Measurements from ENCODE around the gene TMEM138.

The TMEM138 gene

GRCh38 chr11:61342207-61342803 is 19.9 kb upstream of the TMEM138 start:
- no peak for DNase-seq

DNA sequence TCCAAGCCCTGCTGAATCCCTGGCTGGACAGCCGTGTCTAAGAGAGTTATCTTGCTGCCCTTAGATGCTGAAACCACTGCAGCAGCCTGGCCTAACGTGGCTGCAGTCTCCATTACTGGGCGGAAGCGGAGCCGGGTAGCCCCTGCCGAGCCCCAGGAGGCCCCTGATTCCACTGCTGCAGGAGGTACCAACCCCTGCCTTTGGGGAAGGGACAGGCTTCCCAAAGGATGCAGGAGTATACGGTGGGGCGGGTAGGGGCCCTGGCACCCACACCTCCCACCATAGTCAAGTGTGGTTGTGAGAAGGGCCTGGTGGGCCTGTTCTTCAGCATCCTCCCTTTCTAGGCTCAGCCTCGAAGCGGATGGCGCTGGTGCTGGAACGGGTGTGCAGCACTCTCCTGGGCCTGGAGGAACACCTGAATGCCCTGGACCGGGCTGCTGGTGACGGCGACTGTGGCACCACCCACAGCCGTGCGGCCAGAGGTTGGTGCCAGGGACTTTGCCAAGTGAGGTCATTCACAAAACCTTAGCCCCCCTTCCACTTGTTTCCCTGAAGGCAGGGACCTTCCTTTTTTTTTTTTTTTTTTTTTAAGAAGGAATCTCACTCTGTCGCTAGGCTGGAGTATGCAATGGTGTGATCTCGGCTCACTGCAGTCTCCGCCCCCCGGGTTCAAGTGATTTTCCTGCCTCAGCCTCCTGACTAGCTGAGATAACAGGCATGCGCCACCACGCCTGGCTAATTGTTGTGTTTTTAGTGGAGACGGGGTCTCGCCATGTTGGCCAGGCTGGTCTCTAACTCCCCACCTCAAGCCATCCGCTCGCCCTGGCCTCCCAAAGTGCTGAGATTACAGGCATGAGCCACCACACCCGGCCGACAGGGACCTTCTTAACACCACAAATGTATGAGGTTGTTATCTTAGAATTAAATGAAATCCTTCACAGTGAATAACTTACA is 18.1 kb upstream of the TMEM138 start:
- DNase-seq = no peak

DNA sequence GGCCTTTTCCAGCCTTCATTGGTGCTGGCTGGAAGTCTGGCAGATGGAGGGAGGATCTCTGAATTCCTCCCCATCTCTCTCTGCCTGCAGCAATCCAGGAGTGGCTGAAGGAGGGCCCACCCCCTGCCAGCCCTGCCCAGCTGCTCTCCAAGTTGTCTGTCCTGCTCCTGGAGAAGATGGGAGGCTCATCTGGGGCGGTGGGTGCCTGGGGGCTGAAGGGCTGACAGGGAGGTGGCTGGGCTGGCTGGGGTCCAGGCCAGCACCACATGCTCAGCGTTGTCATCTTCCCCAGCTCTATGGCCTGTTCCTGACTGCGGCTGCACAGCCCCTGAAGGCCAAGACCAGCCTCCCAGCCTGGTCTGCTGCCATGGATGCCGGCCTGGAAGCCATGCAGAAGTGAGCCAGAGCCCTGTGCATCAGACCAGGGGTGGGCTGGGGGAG is 17.0 kb upstream of the TMEM138 start:
- no peak for DNase-seq

DNA sequence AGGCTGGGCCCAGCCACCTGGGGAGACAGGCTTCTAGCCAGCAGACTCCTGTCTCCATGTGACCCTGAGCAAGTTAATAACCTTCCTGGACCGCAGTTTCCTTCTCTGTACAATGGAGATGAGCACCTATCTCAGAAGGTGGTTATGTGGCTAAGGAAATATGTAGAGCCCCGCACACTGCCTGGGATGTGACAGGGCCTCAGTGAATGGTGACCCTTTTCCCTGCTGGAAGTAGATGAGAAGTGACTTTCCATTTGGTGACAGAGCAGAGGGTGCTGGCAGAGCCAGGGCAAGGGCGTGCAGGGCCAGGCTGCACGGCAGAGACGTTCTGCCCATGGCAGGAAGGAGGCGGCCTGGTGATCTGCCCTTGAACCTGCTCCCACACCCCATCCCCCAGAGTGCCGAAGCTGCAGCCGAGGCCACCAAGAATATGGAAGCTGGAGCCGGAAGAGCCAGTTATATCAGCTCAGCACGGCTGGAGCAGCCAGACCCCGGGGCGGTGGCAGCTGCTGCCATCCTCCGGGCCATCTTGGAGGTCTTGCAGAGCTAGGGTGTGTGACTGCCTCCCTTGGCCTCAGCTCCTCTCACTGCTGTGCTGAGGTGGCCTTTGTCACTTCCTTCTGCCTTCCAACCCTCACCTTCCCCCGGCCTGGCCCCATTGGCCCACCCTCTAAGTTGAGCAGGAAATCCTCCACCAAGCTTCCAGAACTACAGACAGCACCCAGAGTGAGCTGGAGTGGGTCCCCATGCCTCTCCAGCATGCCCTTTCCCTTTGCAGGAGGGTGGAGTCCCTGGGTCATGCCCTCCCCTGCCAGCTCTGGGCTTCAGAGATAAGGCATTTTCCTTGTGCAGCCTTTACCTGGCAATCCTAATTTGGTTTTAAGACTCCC is 16.0 kb upstream of the TMEM138 start:
- no peak for DNase-seq

DNA sequence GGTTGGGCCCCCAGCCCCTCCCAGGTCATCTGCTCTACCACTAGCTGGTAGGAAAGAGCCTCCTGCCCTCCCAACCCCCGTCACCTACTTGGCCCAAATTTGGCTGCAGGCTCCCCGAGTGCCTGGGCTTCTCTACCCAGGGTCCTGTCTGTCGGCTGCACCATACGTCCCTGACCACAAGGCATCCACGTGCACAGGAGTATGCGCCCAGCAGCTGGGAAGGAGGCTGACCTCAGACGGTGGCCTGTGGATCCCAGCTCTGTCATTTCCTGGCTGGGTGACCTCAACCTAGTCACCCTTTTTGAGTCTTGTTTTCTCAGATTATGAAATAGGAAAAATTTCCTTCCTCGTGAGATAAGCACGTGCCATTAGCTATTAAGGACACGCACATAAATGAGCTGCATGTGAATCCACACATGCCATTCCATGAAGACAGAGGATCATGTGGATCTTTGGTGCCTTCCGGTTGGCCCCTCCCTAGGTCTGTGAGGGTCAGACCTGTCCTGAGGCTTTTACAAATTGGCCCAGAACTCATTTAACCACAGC is 14.2 kb upstream of the TMEM138 start:
- DNase-seq = no peak

- no peak for DNase-seq
These were observed 12.9 kb upstream of the TMEM138 start for GRCh38 chr11:61349189-61349751.

GRCh38 chr11:61349916-61350315 is 12.3 kb upstream of the TMEM138 start:
- DNase-seq = no peak

- DNase-seq = no peak
These were observed 11.8 kb upstream of the TMEM138 start for GRCh38 chr11:61350336-61350735.

DNA sequence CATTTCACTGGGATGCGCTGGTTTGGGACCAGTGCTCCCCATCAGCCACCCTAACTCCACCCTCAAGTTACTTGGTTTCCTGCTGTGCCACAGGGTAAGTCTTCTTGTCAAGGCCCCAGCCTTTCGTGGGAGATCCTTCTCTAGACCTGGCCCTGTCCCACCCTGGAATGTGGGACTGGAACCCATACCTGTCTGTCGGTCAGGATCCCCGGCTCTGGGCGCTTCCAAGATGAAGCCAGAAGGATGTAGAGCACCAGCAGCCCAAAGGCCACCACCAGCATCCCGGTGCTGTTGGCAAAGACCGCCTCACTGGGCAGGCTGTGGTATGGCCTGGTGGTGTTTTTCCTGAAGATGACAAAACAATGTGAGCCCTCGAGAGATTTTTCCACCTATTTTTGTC is 11.4 kb upstream of the TMEM138 start:
- DNase-seq = no peak

DNA sequence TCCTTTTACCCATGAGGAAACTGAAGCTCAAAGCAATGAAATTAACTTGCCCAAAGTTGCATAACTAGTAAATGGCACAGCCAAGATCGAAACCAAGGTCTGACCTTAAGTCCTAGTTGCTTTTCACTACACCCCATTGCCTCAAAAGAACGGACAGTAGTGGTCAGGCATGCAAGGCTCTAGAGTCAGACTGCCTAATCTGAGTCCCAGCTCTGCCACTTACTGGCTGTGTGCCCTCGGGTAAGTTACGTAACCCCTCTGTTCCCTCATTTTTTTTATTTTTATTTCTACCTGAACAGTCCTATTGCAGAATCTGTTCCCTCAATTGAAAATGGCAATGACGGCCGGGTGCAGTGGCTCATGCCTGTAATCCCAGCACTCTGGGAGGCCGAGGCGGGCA is 10.1 kb upstream of the TMEM138 start:
- DNase-seq = no peak

- no peak for DNase-seq
These were observed 8.8 kb upstream of the TMEM138 start for GRCh38 chr11:61353131-61354067.

- DNase-seq = no peak
These were observed 8.0 kb upstream of the TMEM138 start for GRCh38 chr11:61354208-61354607.

- DNase-seq = no peak
These were observed 5.5 kb upstream of the TMEM138 start for GRCh38 chr11:61356706-61357105.

DNA sequence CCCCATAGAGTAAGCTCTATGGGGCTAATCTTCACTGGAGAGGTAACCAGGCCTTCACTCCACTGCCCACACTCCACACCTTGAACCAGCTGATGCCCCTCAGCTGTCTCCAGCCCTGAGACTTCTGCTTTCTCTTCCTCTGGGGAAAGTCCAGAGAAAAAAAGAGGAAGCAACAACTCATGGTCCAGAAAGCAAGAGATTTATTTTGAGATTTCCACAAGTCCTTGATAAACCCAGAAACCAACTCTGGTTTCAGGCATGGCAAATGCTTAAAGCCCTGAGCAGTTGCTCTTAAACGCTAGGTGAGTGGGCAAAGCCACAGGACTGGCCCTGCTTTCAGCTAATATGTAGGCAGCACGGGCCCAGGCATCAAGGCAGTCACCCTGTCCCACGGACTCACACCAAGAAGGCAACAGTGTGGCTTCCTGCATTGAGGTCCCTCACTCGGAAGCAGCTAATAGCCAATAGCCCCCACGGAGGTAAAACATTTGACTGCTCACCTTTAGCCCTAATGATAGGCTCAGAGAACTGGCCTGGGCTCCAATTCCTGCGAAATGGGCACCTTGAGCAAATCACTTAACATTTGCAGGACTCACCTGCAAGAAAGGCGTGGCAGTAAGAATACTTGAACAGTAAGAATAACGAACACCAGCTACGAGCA is 4.8 kb upstream of the TMEM138 start:
- DNase-seq = no peak

DNA sequence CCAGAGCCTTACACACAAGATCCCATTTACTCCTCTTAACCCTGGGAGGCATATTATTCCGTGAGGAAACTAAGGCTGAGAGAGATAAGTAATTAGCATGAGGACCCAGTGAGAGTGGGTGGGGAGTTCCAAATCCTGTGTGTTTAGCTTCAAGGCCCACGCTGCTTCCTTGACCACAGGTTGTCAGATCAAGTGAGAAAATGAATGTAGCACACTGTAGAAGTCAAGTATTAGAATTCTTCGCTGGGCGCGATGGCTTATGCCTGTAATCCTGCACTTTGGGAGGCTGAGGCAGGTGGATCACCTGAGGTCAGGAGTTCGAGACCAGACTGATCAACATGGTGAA is 4.3 kb upstream of the TMEM138 start:
- no peak for DNase-seq

DNA sequence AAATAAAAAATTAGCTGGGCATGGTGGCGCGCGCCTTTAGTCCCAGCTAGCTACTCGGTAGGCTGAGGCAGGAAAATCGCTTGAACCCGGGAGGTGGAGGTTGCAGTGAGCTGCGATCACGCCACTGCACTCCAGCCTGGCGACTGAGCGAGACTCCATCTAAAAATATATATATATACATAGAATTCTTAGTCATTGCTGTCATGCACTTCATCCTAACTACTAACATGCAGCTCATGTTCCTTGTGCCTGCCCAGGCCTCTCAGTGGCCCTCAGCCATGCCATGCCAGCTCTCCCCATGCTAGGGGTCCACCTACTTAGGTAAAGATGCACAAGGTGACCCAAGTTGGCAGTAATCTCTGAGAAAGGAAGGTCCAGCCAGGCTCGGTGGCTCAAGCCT is 3.6 kb upstream of the TMEM138 start:
- DNase-seq = no peak

GRCh38 chr11:61359516-61359915 is 2.7 kb upstream of the TMEM138 start:
- no peak for DNase-seq

DNA sequence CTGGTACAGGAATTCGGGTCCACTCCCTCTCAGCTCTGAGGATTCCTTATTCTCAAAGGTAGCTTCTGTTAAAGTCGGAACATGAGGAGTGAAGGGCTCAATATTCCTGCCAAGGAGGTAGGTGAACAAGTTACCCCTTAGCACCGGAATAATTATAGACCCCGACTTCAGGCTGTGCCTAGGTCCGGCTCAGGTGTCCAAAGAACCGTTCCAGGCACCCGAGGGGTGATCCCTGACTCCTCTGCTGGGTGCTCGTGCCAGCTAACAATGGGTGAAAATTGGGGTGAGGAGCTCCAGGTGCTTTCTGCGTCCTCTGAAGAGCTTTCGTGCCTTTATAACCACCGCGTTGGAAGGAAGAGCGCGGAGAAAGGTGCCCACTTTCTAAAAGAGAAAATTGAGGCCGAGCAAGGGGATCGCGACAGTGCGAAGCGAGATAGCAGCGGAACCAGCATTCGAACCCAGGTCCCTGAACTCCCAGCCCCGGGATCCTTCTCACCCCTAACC is 885 bp upstream of the TMEM138 start:
- DNase-seq = no peak

- no peak for DNase-seq
These were observed 335 bp downstream of the TMEM138 start for GRCh38 chr11:61362542-61362875.

DNA sequence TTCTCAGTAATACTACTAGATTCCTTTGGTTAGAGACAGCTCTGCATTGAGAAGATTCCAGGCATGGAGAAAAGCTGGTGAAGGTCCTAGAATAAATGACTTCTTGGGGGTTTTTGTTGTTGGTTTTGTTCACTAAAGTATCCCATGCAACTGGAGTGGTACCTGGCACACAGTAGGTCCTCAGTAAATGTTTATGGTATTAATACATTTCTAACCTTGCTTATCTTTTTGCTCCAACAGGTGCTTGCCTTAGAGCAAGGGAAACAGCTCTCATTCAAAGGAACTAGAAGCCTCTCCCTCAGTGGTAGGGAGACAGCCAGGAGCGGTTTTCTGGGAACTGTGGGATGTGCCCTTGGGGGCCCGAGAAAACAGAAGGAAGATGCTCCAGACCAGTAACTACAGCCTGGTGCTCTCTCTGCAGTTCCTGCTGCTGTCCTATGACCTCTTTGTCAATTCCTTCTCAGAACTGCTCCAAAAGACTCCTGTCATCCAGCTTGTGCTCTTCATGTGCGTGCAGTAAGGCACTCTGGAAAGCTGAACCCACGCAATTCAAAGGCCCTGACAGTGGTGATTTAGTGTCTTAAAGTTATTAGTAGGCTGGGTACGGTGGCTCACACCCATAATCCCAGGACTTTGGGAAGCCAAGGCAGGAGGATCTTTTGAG is 2.0 kb downstream of the TMEM138 start:
- DNase-seq = no peak

Measured in T1000 (cell line).